DND-41 (cell line): ENCODE measurements around the gene VPS35L.

Source experiments
- ATAC-seq: fragments of 200-7000 bp; cut with Tn5 transposase; 3 replicates; pipeline ENCODE4 v1.9.1; 2021; ENCODE audit warnings: low read depth; ENCODE audit not compliant: insufficient read depth
- DNase-seq: peaks from one replicate; pipeline ENCODE4 v3.0.0-alpha.2; 2020
- H2AFZ ChIP-seq: 2 replicates; pipeline ENCODE4 v1.6.0; 2012; ENCODE audit warnings: low read depth, low read length
- H3K27ac ChIP-seq: 2 replicates; pipeline ENCODE4 v1.5.1; 2012; ENCODE audit warnings: low read length, inconsistent platforms
- H3K27me3 ChIP-seq: fragments of 200-600 bp; sonication (generic); 2 replicates; pipeline ENCODE4 v1.6.0; 2012; ENCODE audit warnings: low read length, mild to moderate bottlenecking, inconsistent platforms; ENCODE audit not compliant: insufficient read depth, poor library complexity
- H3K36me3 ChIP-seq: 2 replicates; pipeline ENCODE4 v1.5.1; 2012; ENCODE audit warnings: low read length, inconsistent platforms; ENCODE audit not compliant: insufficient read depth
- H3K4me1 ChIP-seq: 2 replicates; pipeline ENCODE4 v1.5.1; 2012; ENCODE audit warnings: mild to moderate bottlenecking, low read length; ENCODE audit not compliant: insufficient read depth
- H3K4me2 ChIP-seq: 2 replicates; pipeline ENCODE4 v1.6.0; 2012; ENCODE audit warnings: mild to moderate bottlenecking, moderate library complexity, low read length, inconsistent platforms; ENCODE audit not compliant: insufficient read depth
- H3K4me3 ChIP-seq, 2 experiments: fragments of 200-600 bp in 1 of 2; shearing (Covaris generic) in 1 of 2; 2 replicates each; pipeline ENCODE4 v1.5.1; 2012 to 2016; ENCODE audit warnings: inconsistent platforms in 2 of 2, low read length in 2 of 2, mild to moderate bottlenecking in 2 of 2, low read depth in 1 of 2, moderate library complexity in 1 of 2
- H3K79me2 ChIP-seq: 2 replicates; pipeline ENCODE4 v1.6.0; 2012; ENCODE audit warnings: low read length, inconsistent platforms; ENCODE audit not compliant: insufficient read depth
- H3K9ac ChIP-seq: 2 replicates; pipeline ENCODE4 v1.6.0; 2012; ENCODE audit warnings: low read depth, mild to moderate bottlenecking, inconsistent platforms, low read length, moderate library complexity
- H3K9me3 ChIP-seq: 2 replicates; pipeline ENCODE4 v1.5.1; 2012; ENCODE audit warnings: low read length, moderate library complexity, mild to moderate bottlenecking, inconsistent platforms; ENCODE audit not compliant: insufficient read depth, severe bottlenecking
- H4K20me1 ChIP-seq: 2 replicates; pipeline ENCODE4 v1.6.0; 2012; ENCODE audit warnings: low read length; ENCODE audit not compliant: insufficient read depth
- CTCF ChIP-seq: IDR thresholded peaks from 2 replicates; pipeline ENCODE4 v1.5.1; 2012; ENCODE audit warnings: borderline replicate concordance, low read length, moderate library complexity, mild to moderate bottlenecking; ENCODE audit not compliant: poor library complexity, severe bottlenecking; ENCODE audit errors: extremely low read depth
- EZH2 ChIP-seq: IDR thresholded peaks from 3 replicates; pipeline ENCODE4 v1.6.1; 2012; ENCODE audit warnings: borderline replicate concordance, low read depth, mild to moderate bottlenecking, moderate library complexity, low read length, inconsistent platforms; ENCODE audit not compliant: severe bottlenecking

VPS35L gene

GRCh38 chr16:19528666-19529065, 26.8 kb upstream of the VPS35L start:
- no peak overlapping the region for H3K4me3 ChIP-seq
- no peak overlapping the region for H3K4me2 ChIP-seq
- peaks cover 25% of the 10 kb centered on the region for H3K4me1 ChIP-seq
- no peak overlapping the region for H3K27ac ChIP-seq
- H2AFZ ChIP-seq: no peak overlapping the region
- H4K20me1 ChIP-seq: no peaks in the 10 kb centered on the region
- peaks cover 55% of the 10 kb centered on the region for H3K36me3 ChIP-seq
- H3K9me3 ChIP-seq: no peaks in the 10 kb centered on the region
- no peak for TF ChIP-seq EZH2
- TF ChIP-seq CTCF: no peak
- H3K9ac ChIP-seq: no peak overlapping the region
- no peak for ATAC-seq
- peaks cover 51% of the 10 kb centered on the region for H3K79me2 ChIP-seq
- H3K27me3 ChIP-seq: no peaks in the 10 kb centered on the region
- DNase-seq: no peak

DNA sequence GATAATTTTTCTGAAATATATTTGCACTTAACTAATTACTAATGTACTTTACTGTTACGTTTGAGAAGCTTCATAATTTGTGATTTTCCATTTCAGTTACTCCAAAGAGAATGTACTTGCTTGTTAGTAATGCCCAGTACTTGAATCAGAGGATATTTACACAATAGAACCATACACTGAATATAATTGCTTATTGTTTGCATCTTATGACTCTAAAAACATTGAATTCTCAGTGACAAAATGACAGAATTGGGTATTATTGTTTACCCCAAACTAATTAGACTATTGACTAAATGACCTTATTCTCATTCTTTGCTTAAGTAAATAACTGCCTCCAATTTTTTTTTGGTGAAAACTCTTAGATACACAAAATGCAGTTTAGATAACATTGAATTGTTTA, 22.9 kb upstream of the VPS35L start:
- Histone ChIP-seq H3K4me3 (no peak overlapping the region), H3K9ac (no peak overlapping the region), H3K27me3 (no peaks in the 10 kb centered on the region), H2AFZ (no peak overlapping the region), H3K4me2 (no peak overlapping the region), H3K36me3 (peaks cover 86% of the 10 kb centered on the region), H3K79me2 (peaks cover 17% of the 10 kb centered on the region), H4K20me1 (no peaks in the 10 kb centered on the region), H3K4me1 (no peaks in the 10 kb centered on the region; the same call in 1 of the 2 replicates), H3K27ac (no peak overlapping the region), H3K9me3 (no peaks in the 10 kb centered on the region)
- DNase-seq: no peak
- ATAC-seq: no peak
- TF ChIP-seq CTCF: no peak

GRCh38 chr16:19540241-19540970, 15.1 kb upstream of the VPS35L start:
- Histone ChIP-seq H3K27me3 (no peaks in the 10 kb centered on the region), H3K4me3 (no peak overlapping the region), H3K27ac (no peak overlapping the region), H3K4me2 (no peak overlapping the region), H3K4me1 (no peaks in the 10 kb centered on the region), H2AFZ (no peak overlapping the region), H3K36me3 (peaks cover 92% of the 10 kb centered on the region), H4K20me1 (no peaks in the 10 kb centered on the region), H3K79me2 (peaks cover 5% of the 10 kb centered on the region; the same call in 1 of the 2 replicates), H3K9ac (no peak overlapping the region), H3K9me3 (no peaks in the 10 kb centered on the region)
- DNase-seq (no peak), ATAC-seq (no peak)
- TF ChIP-seq EZH2 (no peak), CTCF (no peak)
